Lower leg skin (tissue), 3 donors: ENCODE results near the gene OR56A1.
"Not testable (repeated sequence)": the region's sequence is repeated elsewhere in the genome, so short reads cannot be mapped to it uniquely, and the experiment has no call there.

Experiments
- CTCF ChIP-seq, 3 donors: fragments of 450-650 bp; IDR thresholded peaks; one replicate each; pipeline ENCODE4 v1.5.1; 2016; ENCODE audit warnings: antibody characterized with exemption in 3 of 3, mild to moderate bottlenecking in 3 of 3, moderate library complexity in 2 of 3
- POLR2A ChIP-seq, 2 donors: fragments of 450-650 bp; IDR thresholded peaks; one replicate each; pipeline ENCODE4 v1.6.1; 2016 to 2017; ENCODE audit warnings: antibody characterized with exemption in 2 of 2, mild to moderate bottlenecking in 1 of 2, moderate library complexity in 1 of 2

- TF ChIP-seq CTCF, POLR2A (IDR thresholded peaks at IDR 0.05): not testable (repeated sequence)
These were observed 45.9 kb upstream of the OR56A1 start for GRCh38 chr11:6076443-6076842.
